B cell (primary cell): ENCODE measurements around the gene ASB15. TPM values are rescaled to one million over a fixed set of nuclear protein-coding genes. Genes with fewer than 3 reads are reported as not detected.

Experiments
- ATAC-seq: fragments of 200-7000 bp; cut with Tn5 transposase; one replicate; pipeline ENCODE4 v1.10.0; 2021; ENCODE audit warnings: low read depth, mild to moderate bottlenecking, moderate number of reproducible peaks, moderate library complexity
- CTCF ChIA-PET: fragments of 350-600 bp; sonication (Branson Sonifier 250); formaldehyde crosslinking; loops from one replicate; lab custom pipeline; 2021; ENCODE audit warnings: antibody characterized with exemption, inconsistent platforms; lab: Charles Lee
- POLR2A ChIA-PET: fragments of 350-600 bp; sonication (Branson Sonifier 250); formaldehyde crosslinking; loops from one replicate; lab custom pipeline; 2021; ENCODE audit warnings: antibody characterized with exemption; lab: Charles Lee
- DNase-seq: peaks from one replicate; pipeline ENCODE4 v3.0.0; 2013
- H2AFZ ChIP-seq: 2 replicates; pipeline ENCODE4 v1.6.1; 2012; ENCODE audit warnings: mild to moderate bottlenecking, low read depth, low read length; ENCODE audit not compliant: insufficient read depth, poor library complexity, severe bottlenecking
- H3K27ac ChIP-seq, 2 donors: 1 replicate in 1 of 2; 2 replicates in 1 of 2; pipeline ENCODE4 v1.5.1; 2012 to 2013; ENCODE audit warnings: low read length in 2 of 2, mild to moderate bottlenecking in 2 of 2, moderate library complexity in 1 of 2
- H3K27me3 ChIP-seq, 4 experiments: fragments of 200-600 bp in 1 of 4; sonication (generic) in 1 of 4; replicated peaks in 1 of 4; 1 replicate in 2 of 4; 2 replicates in 2 of 4; pipeline versions ENCODE4 v1.6.1 to v1.7.0; 2013 to 2016; ENCODE audit warnings: low read length in 3 of 4, mild to moderate bottlenecking in 2 of 4, mixed read lengths in 1 of 4, moderate library complexity in 1 of 4; ENCODE audit not compliant: insufficient read depth in 4 of 4, control insufficient read depth in 3 of 4; ENCODE audit errors: control extremely low read depth in 1 of 4
- H3K36me3 ChIP-seq, 2 experiments: replicated peaks in 1 of 2; 1 replicate in 1 of 2; 2 replicates in 1 of 2; pipeline versions ENCODE4 v1.6.1 to v1.7.1; 2013; ENCODE audit warnings: low read length in 1 of 2; ENCODE audit not compliant: insufficient read depth in 2 of 2, control insufficient read depth in 1 of 2; ENCODE audit errors: control extremely low read depth in 1 of 2, extremely low read depth in 1 of 2
- H3K4me1 ChIP-seq, 2 donors: fragments of 200-600 bp in 1 of 2; sonication (generic) in 1 of 2; 1 replicate in 1 of 2; 2 replicates in 1 of 2; pipeline versions ENCODE4 v1.5.1 to v1.6.1; 2013 to 2017; ENCODE audit warnings: low read length in 2 of 2; ENCODE audit not compliant: control insufficient read depth in 2 of 2, insufficient read depth in 2 of 2
- H3K4me2 ChIP-seq: replicated peaks from 2 replicates; pipeline ENCODE3; 2012; ENCODE audit warnings: mild to moderate bottlenecking, low read depth, low read length; ENCODE audit not compliant: poor library complexity, severe bottlenecking
- H3K4me3 ChIP-seq, 5 experiments: fragments of 200-600 bp in 1 of 5; sonication (generic) in 1 of 5; 1 replicate in 3 of 5; 2 replicates in 2 of 5; pipeline versions ENCODE4 v1.5.1 to v1.7.0; 2011 to 2016; ENCODE audit warnings: low read length in 4 of 5, mild to moderate bottlenecking in 4 of 5, low read depth in 2 of 5, control low read depth in 1 of 5, moderate library complexity in 1 of 5; ENCODE audit not compliant: insufficient read depth in 1 of 5; ENCODE audit errors: control extremely low read depth in 1 of 5, extremely low read depth in 1 of 5
- H3K79me2 ChIP-seq: fragments of 200-600 bp; sonication (generic); one replicate; pipeline ENCODE4 v1.6.0; 2016; ENCODE audit warnings: low read length; ENCODE audit not compliant: control insufficient read depth, insufficient read depth
- H3K9ac ChIP-seq: fragments of 200-600 bp; sonication (generic); 2 replicates; pipeline ENCODE4 v1.6.1; 2017; ENCODE audit warnings: mild to moderate bottlenecking, low read length, moderate library complexity
- H3K9me3 ChIP-seq, 3 donors: one replicate each; pipeline versions ENCODE4 v1.6.1 to v1.7.1; 2013; ENCODE audit warnings: low read length in 2 of 3; ENCODE audit not compliant: control insufficient read depth in 2 of 3, insufficient read depth in 1 of 3; ENCODE audit errors: control extremely low read depth in 1 of 3
- H4K20me1 ChIP-seq: 2 replicates; pipeline ENCODE4 v1.6.0; 2012; ENCODE audit warnings: mild to moderate bottlenecking, low read length; ENCODE audit not compliant: insufficient read depth, control insufficient read depth, poor library complexity, severe bottlenecking
- H3K27ac Mint-ChIP-seq: one replicate; pipeline ENCODE4 v1.8.0; 2021; ENCODE audit warnings: mixed read lengths
- H3K27me3 Mint-ChIP-seq: one replicate; pipeline ENCODE4 v1.8.0; 2021; ENCODE audit warnings: mixed read lengths
- H3K4me1 Mint-ChIP-seq: one replicate; pipeline ENCODE4 v1.8.0; 2021; ENCODE audit warnings: mixed read lengths
- H3K4me3 Mint-ChIP-seq: one replicate; pipeline ENCODE4 v1.8.0; 2021; ENCODE audit warnings: mixed read lengths
- H3K9me3 Mint-ChIP-seq: one replicate; pipeline ENCODE4 v1.8.0; 2022; ENCODE audit warnings: mixed read lengths; ENCODE audit not compliant: insufficient read depth
- EZH2 ChIP-seq: IDR thresholded peaks from 2 replicates; pipeline ENCODE4 v1.6.1; 2012; ENCODE audit warnings: borderline replicate concordance, low read depth, mild to moderate bottlenecking, moderate library complexity, low read length; ENCODE audit not compliant: insufficient read depth, poor library complexity, severe bottlenecking
- WGBS: methylation state at CpG from one replicate; pipeline ENCODE4 v1.1.5; 2013; ENCODE audit warnings: missing lambda C conversion rate; ENCODE audit not compliant: insufficient coverage; 5-methylcytosine and 5-hydroxymethylcytosine counted together
- intact Hi-C: fragments of 100-400 bp; cut with micrococcal nuclease; formaldehyde crosslinking; loops from one replicate; pipeline ENCODE4 v1.10.0; 2022
- polyA plus RNA-seq: library from polyadenylated mRNA; depleted of rRNA; stranded (reverse); fragments of >200 nt; gene quantifications from 2 replicates; pipeline ENCODE4 v1.2.3, GENCODE V29; 2012
- total RNA-seq, 2 donors: library from RNA; stranded (reverse); fragments of 120-200 nt in 1 of 2; gene quantifications; 1 replicate in 1 of 2; 2 replicates in 1 of 2; pipeline versions ENCODE4 v1.2.3 to v1.2.4, GENCODE V29; 2013 to 2022
- TF ChIP-seq, protein P1 (sequence below): fragments of 200-600 bp; IDR thresholded peaks from one replicate; pipeline ENCODE4 v1.8.0; 2022; ENCODE audit warnings: antibody characterized with exemption, mild to moderate bottlenecking

Gene ASB15
- total and polyA plus RNA-seq, 2 donors (not counting 1 experiment from before 2014, with no cell fraction given): not detected

DNA sequence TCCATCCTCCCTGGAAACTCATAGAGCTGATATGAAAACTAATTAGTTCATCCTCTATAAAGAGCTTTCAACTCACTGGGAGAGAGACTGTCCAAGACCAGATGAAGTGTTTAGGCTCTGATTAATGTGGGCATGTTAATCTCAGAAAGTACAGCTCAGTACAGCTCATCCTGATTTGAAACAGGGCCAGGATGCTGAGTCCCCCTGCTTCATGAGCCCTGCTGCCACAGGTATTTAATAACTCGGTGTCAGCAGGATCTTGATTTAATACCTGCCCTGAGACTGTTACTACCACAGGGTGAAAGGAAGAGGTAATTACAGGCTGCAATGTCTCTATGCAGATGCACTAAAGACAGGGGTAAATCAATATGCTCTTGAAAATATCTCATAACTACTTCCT, 64.9 kb downstream of the ASB15 start:
- no peaks in the 10 kb centered on the region for H3K36me3 ChIP-seq
- no peak overlapping the region for H3K27ac ChIP-seq
- intact Hi-C loops: no loop called here
- no peak overlapping the region for H2AFZ ChIP-seq
- Mint-ChIP-seq H3K4me3 (no peak overlapping the region), H3K27ac (no peak overlapping the region), H3K27me3 (peaks cover 25% of the 10 kb centered on the region), H3K9me3 (no peaks in the 10 kb centered on the region), H3K4me1 (no peaks in the 10 kb centered on the region)
- ATAC-seq (no peak), DNase-seq (no peak)
- no peaks in the 10 kb centered on the region for H3K27me3 ChIP-seq
- ChIA-PET CTCF (interaction anchor here (1.5 kb wide), 1 partner anchor 15 kb away, joined by 4 read pairs; no protein-coding TSS in a partner anchor), POLR2A (no interaction called here)
- H3K4me3 ChIP-seq: no peak overlapping the region
- no peak overlapping the region for H3K4me2 ChIP-seq
- TF ChIP-seq EZH2: no peak
- TF ChIP-seq, protein P1, sequence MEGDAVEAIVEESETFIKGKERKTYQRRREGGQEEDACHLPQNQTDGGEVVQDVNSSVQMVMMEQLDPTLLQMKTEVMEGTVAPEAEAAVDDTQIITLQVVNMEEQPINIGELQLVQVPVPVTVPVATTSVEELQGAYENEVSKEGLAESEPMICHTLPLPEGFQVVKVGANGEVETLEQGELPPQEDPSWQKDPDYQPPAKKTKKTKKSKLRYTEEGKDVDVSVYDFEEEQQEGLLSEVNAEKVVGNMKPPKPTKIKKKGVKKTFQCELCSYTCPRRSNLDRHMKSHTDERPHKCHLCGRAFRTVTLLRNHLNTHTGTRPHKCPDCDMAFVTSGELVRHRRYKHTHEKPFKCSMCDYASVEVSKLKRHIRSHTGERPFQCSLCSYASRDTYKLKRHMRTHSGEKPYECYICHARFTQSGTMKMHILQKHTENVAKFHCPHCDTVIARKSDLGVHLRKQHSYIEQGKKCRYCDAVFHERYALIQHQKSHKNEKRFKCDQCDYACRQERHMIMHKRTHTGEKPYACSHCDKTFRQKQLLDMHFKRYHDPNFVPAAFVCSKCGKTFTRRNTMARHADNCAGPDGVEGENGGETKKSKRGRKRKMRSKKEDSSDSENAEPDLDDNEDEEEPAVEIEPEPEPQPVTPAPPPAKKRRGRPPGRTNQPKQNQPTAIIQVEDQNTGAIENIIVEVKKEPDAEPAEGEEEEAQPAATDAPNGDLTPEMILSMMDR: no peak
- H3K9ac ChIP-seq: no peak overlapping the region
- H3K4me1 ChIP-seq: no peaks in the 10 kb centered on the region
- WGBS: no CpG with 5 or more reads among the region's 1 CpG
- H3K9me3 ChIP-seq: no peaks in the 10 kb centered on the region
- H4K20me1 ChIP-seq: no peaks in the 10 kb centered on the region
- H3K79me2 ChIP-seq: no peaks in the 10 kb centered on the region

DNA sequence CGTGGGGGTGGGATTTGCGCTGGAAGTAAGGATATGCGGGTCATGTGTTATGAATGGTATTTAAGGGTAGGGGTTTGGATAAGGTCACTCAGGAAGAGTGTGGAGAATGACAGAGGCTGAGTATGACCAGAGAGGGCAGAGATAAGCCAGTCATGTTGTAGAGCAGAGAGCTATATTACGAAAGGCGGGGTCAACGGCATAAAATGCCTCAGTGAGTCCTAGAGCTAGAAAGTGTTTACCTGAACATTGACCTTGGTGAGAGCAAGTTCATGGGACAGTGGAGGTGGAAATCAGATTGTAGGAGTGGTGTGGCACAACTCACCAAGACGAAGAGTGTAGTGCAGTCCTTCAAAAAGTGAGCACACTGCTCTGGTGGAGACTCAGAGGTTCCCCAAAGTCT, 67.9 kb downstream of the ASB15 start:
- Histone ChIP-seq H3K36me3 (no peaks in the 10 kb centered on the region), H3K79me2 (no peaks in the 10 kb centered on the region), H3K4me1 (no peaks in the 10 kb centered on the region), H3K4me3 (no peak overlapping the region), H3K27ac (no peak overlapping the region), H4K20me1 (no peaks in the 10 kb centered on the region), H2AFZ (no peak overlapping the region), H3K9me3 (no peaks in the 10 kb centered on the region), H3K27me3 (no peaks in the 10 kb centered on the region), H3K9ac (no peak overlapping the region), H3K4me2 (no peak overlapping the region)
- TF ChIP-seq, protein P1: no peak
- no peak for TF ChIP-seq EZH2
- intact Hi-C loops: no loop called here
- no peak for ATAC-seq
- 94% methylated on average over 6 of the region's 7 CpGs for WGBS
- no peak overlapping the region for H3K4me3 Mint-ChIP-seq
- no peaks in the 10 kb centered on the region for H3K4me1 Mint-ChIP-seq
- peaks cover 8% of the 10 kb centered on the region for H3K27me3 Mint-ChIP-seq
- no peaks in the 10 kb centered on the region for H3K9me3 Mint-ChIP-seq
- CTCF ChIA-PET: no interaction called here
- H3K27ac Mint-ChIP-seq: no peak overlapping the region
- POLR2A ChIA-PET: no interaction called here
- DNase-seq: no peak
